Retinal pigment epithelial cell (primary cell): ENCODE measurements around the gene TMEM87A.

ENCODE experiments used
- DNase-seq: peaks from one replicate; pipeline ENCODE4 v3.0.0-alpha.2; 2010; ENCODE audit warnings: low read depth
- H3K4me3 ChIP-seq: 2 replicates; pipeline ENCODE4 v1.5.1; 2011; ENCODE audit warnings: mild to moderate bottlenecking, low read length, control low read depth, moderate library complexity
- TF ChIP-seq, protein P1 (sequence below): conservative IDR thresholded peaks from 2 replicates; pipeline ENCODE4 v1.5.1; 2011; ENCODE audit warnings: low read depth, low read length, control low read depth, inconsistent platforms

The TMEM87A gene

DNA sequence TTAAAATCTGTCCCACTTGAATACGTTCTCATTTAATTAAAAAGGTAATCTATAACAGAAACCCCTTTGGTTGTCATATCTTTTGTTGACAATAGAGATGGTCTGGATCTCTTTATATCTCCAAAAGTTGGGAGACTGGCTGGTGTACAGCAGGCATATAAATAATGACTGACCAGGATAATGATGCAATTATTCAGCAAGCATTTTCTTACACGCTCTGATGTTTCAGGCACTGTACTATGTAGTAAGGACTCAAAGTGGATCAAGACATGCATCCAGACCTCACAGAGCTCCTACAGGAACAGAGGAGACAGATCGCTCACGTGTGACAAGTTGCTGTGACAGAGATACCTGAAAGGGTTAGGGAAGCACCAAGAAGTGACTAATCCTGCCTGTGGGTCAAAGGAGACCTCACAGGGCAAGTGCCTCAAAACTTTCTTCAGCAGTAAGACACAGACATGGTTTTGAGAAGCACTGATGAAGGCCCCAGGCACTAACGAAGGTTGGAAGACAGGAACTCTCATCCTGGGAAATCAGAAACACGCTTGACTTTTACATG lies 90.8 kb downstream of the TMEM87A start:
- H3K4me3 ChIP-seq: no peak overlapping the region
- no peak for DNase-seq
- TF ChIP-seq, protein P1, sequence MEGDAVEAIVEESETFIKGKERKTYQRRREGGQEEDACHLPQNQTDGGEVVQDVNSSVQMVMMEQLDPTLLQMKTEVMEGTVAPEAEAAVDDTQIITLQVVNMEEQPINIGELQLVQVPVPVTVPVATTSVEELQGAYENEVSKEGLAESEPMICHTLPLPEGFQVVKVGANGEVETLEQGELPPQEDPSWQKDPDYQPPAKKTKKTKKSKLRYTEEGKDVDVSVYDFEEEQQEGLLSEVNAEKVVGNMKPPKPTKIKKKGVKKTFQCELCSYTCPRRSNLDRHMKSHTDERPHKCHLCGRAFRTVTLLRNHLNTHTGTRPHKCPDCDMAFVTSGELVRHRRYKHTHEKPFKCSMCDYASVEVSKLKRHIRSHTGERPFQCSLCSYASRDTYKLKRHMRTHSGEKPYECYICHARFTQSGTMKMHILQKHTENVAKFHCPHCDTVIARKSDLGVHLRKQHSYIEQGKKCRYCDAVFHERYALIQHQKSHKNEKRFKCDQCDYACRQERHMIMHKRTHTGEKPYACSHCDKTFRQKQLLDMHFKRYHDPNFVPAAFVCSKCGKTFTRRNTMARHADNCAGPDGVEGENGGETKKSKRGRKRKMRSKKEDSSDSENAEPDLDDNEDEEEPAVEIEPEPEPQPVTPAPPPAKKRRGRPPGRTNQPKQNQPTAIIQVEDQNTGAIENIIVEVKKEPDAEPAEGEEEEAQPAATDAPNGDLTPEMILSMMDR: no peak

DNA sequence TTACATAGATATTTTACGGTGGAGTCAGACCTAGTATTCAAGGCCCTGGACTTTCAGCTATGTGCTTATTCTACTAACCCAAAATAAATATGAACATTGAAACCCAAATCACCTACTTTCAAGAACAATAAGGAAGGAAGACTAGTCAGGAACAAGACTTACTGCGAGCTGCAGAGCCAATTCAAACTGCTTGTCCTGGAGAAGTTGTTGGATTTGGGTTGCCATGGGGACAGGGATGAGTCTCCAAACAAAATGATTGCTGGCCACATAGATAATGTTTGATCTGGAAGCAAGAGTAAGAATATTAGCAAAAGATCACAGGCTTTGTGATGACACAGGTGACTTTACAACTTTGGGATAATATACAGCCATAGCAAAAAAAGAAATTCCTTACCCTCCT lies 95.2 kb downstream of the TMEM87A start:
- TF ChIP-seq, protein P1: no peak
- H3K4me3 ChIP-seq: no peak overlapping the region
- no peak for DNase-seq

DNA sequence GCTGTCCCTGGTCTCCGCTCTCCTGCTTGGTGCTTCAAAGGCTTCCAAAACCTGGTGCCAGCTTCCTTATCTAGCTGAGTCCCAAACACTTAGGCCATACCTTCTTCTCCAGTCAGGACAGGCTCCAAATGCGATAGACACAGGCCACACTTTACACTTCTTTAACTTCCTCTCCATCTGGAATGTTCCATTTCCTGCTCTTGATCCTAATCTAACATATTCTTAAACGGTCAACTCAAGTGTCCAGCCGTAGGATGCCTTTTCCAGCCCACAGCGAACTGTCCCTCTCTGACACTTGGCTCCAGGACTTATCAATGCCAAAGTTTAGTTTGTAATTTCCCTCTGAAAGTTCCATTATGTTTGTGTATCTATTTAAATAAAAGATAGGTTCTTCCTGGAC lies 97.6 kb downstream of the TMEM87A start:
- H3K4me3 ChIP-seq: no peak overlapping the region
- TF ChIP-seq, protein P1: no peak
- DNase-seq: no peak

DNA sequence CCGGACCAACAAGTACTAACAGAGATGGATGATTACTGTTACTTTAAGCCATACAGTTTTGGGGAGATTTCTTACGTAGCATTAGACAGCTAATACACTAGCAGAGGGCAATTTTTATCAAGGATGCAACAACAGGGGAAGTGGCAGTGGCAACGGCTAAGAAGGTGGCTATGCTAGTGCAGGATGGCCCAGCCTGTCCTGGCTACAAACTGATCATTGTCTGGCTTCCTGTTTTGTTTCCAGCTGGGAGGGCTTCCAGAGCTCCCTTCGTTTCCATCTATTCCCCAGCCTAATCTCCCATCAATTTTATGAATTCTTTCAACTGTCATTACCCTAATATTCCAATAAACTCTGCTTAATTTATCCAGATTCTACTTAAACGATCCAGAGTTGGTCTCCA lies 100.8 kb downstream of the TMEM87A start:
- DNase-seq: no peak
- TF ChIP-seq, protein P1: no peak

DNA sequence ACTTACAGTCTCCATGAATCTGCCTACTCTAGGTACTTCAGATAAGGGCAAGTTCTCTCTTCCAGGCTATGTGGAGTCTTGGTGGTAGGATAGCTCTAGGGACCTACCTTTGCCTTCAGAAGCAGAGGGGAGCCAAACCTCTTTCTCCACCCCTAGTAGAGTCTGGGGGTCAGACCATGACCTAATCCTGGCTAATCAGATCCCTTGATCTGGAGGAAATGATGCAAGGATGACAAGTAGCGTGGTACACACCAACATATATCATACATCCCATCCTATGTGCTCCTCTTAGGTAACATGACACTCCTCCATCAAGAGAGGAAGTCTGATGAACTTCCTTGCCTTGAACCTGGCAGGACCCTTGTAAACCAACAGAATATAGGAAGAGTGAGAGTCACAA lies 101.4 kb downstream of the TMEM87A start:
- H3K4me3 ChIP-seq: no peak overlapping the region
- no peak for DNase-seq
- TF ChIP-seq, protein P1: no peak

More for the DNA sequence above, 100.8 kb downstream of the TMEM87A start:
- H3K4me3 ChIP-seq: no peak overlapping the region

DNA sequence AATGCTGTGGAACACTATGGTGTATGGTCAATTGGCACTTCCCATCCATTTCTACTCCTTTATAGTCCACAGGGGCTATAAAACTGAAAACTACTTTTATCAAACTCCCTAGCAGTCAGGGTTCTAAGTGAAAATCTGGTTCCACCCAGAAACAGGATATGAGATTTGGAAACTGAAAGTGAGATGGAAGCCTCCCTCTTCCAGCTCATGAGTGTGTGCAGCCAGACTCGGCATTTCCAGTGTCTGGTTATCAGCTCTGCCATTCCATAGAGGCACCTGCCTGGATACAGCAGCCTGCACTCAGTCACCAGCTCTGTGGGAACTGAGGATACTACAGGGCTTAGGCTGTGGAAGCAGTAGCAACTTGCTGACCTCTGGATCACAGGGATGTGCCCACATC lies 102.1 kb downstream of the TMEM87A start:
- H3K4me3 ChIP-seq: no peak overlapping the region
- no peak for DNase-seq
- TF ChIP-seq, protein P1: no peak

DNA sequence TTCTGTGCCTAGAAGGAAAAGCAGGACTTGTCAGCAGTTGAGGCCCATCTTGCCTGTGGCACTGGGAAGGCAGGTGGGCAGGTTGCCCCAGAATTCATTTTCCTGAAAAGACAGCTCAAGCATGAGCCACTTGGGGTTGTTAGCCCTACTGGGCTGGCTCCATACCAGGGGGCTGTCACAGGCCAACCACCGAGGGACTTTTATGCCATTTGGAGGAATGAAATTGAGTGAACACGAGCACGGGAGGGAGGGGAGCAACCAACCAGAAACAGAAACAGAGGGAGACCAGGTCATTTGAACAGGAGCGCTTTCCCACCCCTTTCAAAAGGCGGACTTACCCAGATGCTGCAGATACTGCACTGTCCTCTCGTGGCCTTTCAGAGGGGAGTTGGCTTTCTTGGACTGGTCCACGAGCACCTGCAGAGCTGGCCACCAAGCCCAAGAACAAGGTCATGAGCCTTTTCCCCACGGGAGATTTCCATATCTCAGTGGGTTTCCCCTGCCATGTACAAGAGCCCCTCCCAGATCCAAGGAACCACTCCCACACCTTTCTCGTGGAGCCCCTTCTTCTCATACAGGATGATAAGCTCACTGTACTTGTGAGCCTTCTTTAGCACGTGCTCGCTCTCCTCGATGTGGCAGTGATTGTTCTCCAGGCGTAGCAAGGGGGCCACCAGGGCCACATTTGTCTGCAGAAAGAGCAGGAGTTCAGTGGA lies 106.8 kb downstream of the TMEM87A start:
- H3K4me3 ChIP-seq: no peak overlapping the region
- DNase-seq: no peak
- TF ChIP-seq, protein P1: no peak
